Measurements from ENCODE around the gene ADARB2.
"Not testable (repeated sequence)": the region's sequence is repeated elsewhere in the genome, so short reads cannot be mapped to it uniquely, and the experiment has no call there.

Gene ADARB2

GRCh38 chr10:1737222-1738061, at the start of gene ADARB2:
ADARB2 (minus strand) TSS chr10:1737525.
- DNase-seq = no peak

- DNase-seq = no peak
Measured at GRCh38 chr10:1785835-1786234, 48.5 kb upstream of the ADARB2 start.

GRCh38 chr10:1782841-1783240, 45.5 kb upstream of the ADARB2 start:
- no peak for DNase-seq

GRCh38 chr10:1779796-1780195, 42.5 kb upstream of the ADARB2 start:
- no peak for DNase-seq

GRCh38 chr10:1778375-1778969, 41.1 kb upstream of the ADARB2 start:
- DNase-seq = no peak

- DNase-seq = no peak
Measured at GRCh38 chr10:1776127-1776662, 38.9 kb upstream of the ADARB2 start.

GRCh38 chr10:1774796-1775195, 37.5 kb upstream of the ADARB2 start:
- DNase-seq = no peak

GRCh38 chr10:1773204-1773603, 35.9 kb upstream of the ADARB2 start:
- DNase-seq = not testable (repeated sequence)

- DNase-seq = no peak
Measured at GRCh38 chr10:1766049-1766448, 28.7 kb upstream of the ADARB2 start.

GRCh38 chr10:1762076-1762475, 24.8 kb upstream of the ADARB2 start:
- DNase-seq = no peak

GRCh38 chr10:1754506-1755153, 17.3 kb upstream of the ADARB2 start:
- DNase-seq = no peak

- no peak for DNase-seq
Measured at GRCh38 chr10:1752153-1752552, 14.8 kb upstream of the ADARB2 start.

- DNase-seq = no peak
Measured at GRCh38 chr10:1747590-1748157, 10.3 kb upstream of the ADARB2 start.

GRCh38 chr10:1746796-1747195, 9.5 kb upstream of the ADARB2 start:
- DNase-seq = no peak

- DNase-seq = no peak
Measured at GRCh38 chr10:1745780-1746456, 8.6 kb upstream of the ADARB2 start.

- DNase-seq = no peak
Measured at GRCh38 chr10:1744524-1744923, 7.2 kb upstream of the ADARB2 start.

GRCh38 chr10:1743141-1743540, 5.8 kb upstream of the ADARB2 start:
- no peak for DNase-seq

- DNase-seq = no peak
Measured at GRCh38 chr10:1741450-1741849, 4.1 kb upstream of the ADARB2 start.

- DNase-seq = no peak
Measured at GRCh38 chr10:1739751-1740150, 2.4 kb upstream of the ADARB2 start.

GRCh38 chr10:1738950-1739349, 1.6 kb upstream of the ADARB2 start:
- DNase-seq = no peak

GRCh38 chr10:1736972-1737221, 428 bp downstream of the ADARB2 start:
- no peak for DNase-seq

- no peak for DNase-seq
Measured at GRCh38 chr10:1736144-1736971, 967 bp downstream of the ADARB2 start.
